NT2/D1 (cell line): Measurements from ENCODE around the gene NOL6.
"Not testable (repeated sequence)": the region's sequence is repeated elsewhere in the genome, so short reads cannot be mapped to it uniquely, and the experiment has no call there.

ENCODE experiments used
- YY1 ChIP-seq: IDR thresholded peaks from 2 replicates; pipeline ENCODE4 v1.6.1; 2011; ENCODE audit not compliant: insufficient read length, insufficient read depth
- ZNF274 ChIP-seq: IDR thresholded peaks from 2 replicates; pipeline ENCODE4 v1.6.1; 2011; ENCODE audit warnings: mild to moderate bottlenecking, low read depth, low read length

DNA sequence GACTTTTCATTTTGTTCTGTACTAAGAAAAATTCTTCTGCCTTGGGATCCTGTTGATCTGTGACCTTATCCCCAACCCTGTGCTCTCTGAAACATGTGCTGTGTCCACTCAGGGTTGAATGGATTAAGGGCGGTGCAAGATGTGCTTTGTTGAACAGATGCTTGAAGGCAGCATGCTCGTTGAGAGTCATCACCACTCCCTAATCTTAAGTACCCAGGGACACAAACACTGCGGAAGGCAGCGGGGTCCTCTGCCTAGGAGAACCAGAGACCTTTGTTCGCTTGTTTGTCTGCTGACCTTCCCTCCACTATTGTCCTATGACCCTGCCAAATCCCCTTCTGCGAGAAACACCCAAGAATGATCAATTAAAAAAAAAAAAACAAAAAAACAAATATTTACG is 49.7 kb downstream of the NOL6 start:
- not testable (repeated sequence) for TF ChIP-seq ZNF274, YY1
